ENCODE data around the gene KPNA3. TPM values are rescaled to one million over a fixed set of nuclear protein-coding genes. Genes with fewer than 3 reads are reported as not detected.

KPNA3 gene
- polyA plus RNA-seq, 4 donors: 30.8 to 38.4 (median 38.2) TPM

DNA sequence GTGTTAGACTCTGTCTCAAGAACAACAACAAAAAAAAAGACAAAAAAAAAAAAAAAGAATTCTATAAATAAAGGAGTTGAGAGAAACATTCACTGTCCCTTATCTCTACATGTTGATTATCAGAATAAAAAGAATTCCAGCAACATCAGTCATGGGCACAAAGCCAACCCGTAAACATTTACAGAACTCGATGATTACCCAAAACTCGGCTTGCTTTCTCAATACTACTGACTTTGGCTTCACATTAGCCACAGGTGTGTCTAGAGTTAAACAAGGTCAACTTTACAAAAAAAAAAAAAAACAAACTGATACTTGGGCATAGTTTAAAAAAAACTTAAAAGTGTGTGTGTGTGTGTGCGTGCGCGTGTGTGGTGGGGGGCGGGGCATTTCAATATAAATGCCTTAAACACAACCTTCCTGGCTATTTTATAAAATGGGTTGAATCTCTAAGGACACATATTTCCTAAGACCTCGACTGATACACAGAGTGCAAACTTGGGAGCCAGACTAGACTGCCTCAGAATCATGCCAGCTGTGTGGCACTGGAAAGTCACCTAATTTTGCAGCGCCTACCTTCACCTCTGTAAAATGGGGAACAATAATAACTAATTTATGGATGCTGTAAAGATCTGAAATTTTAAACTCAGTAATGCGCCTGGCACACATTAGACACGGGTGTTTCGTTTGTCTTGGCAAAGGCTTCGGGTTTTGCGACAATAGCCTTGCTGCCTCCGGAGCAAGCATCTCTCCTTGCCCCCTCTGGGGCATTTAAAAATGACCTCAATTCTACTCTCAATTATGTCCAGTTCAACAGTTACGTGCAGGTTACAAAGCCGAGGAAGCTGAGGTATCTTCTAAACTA, 102.1 kb downstream of the KPNA3 start:
- DNase-seq (ENCODE audit: low read depth in 4 of 4, low spot score in 3 of 4): no peak

DNA sequence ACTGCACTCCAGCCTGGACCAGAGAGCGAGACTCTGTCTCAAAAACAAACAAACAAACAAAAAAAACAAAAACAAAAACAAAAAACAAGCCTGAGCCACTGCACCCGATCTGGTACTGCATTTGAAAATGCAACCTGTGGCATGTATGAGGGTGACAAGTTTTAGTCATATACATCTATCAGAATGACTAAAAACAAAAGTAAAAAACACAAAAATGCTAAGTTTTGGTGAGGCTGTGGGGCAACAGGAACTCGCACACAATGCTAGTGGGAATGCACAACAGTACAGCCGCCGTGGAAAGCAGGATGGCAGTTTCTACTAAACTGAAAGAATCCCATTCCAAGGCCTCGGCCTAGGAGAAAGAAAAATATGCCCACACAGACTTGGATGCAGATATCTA, 109.0 kb downstream of the KPNA3 start:
- no peak for DNase-seq (ENCODE audit: low read depth in 4 of 4, low spot score in 3 of 4)

DNA sequence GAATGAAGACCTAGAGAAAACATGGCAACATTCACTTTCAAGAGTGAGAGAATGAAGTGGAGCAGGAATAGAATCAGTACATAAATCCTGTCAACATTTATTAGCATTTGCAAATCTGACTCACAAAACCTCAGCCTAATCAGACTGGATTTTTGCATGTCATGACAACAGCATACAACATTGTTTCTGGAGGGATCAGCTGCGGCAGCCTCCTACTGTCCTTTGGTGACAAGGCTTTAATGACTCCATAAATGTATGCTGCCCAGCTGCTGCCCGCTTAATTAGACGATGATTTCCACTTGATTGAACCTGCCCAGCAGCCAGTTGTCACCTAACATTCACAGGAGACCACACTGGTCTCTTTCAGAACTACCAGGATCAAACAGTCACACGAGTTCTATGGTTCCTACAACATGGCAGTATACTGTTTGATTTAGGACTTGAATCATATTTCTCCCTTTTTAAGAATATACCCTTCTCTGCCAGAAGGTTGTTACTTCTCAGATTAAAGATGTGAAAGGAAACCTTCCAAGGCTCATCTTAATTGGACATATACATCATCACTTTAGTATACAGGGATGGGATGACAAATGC, 110.5 kb downstream of the KPNA3 start:
- no peak for DNase-seq (ENCODE audit: low read depth in 4 of 4, low spot score in 3 of 4)

DNA sequence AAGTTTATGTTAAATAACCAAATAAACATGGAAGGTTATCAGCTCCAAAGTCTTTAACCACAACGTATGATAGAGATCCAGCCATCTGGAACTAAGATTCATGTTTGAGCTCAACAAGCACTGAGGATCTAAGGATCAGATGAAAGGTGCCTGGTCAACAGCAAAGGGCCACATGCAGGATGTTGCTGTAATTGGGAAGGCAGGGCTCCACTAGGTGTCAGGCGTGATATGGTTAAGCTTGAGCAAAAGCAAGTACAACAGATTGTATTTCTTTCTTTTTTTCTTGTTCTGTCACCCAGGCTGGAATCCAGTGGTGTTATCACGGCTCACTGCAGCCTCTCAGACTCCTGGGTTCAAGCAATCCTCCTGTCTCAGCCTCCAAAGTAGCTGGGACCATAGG, 113.2 kb downstream of the KPNA3 start:
- no peak for DNase-seq (ENCODE audit: low read depth in 4 of 4, low spot score in 3 of 4)

DNA sequence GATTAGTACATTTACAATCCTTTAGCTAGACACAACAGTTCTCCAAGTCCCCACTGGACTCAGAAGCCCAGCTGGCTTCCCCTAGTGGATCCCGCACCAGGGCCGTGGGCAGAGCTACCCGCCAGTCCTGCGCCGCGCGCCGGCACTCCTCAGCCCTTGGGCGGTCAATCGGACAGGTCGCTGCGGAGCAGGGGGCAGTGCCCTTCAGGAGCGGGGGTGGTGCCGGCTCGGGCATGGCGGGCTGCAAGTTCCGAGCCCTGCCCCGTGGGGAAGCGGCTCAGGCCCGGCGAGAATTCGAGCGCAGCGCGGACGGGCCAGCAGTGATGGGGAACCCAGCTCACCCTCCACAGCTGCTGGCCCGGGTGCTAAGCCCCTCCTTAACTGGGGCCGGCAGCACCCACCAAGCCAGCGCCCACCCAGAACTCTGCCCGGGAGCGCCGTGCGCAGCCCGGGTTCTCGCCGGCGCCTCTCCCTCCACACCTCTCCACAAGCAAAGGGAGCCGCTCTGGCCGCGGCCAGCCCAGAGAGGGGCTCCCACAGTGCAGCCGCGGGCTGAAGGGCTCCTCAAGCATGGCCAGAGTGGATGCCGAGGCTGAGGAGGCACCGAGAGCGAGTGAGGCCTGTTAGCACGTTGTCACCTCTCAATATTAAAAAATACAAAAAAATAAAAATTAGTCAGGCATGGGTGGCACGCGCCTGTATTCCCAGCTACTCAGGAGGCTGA, 114.1 kb downstream of the KPNA3 start:
- DNase-seq (ENCODE audit: low read depth in 4 of 4, low spot score in 3 of 4): no peak

DNA sequence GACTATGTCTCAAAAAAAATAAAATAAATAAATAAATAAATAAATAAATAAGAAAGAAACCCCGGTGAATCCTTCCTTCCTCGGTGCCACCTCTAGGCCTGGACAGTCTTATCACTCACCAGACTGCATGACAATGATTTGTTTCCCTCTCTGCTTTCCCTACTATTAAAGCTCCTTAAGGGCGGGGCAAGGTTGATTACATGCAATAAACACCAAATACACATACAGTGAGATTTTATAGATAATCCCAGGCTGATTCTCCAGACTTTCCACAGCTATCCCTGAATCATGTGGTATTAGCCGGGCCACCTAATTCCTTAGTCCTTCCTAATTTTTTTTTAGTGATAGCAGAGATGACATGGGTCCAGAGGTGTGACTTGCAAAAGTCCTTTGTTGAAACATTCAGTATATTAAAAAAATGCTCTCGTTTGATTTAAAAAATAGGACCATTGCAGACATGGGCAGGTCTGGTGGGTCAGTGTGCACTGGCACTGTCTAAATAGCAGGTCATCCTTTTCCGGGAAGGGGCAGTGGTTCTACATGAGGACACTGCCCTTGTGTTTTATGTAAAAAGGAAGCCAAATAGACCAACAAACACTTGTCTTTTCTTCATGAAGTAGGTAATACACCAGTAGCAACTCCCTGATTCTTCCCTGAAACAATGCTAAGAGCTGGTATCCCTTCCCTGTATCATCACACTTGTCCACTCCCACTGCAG, 115.7 kb downstream of the KPNA3 start:
- no peak for DNase-seq (ENCODE audit: low read depth in 4 of 4, low spot score in 3 of 4)

DNA sequence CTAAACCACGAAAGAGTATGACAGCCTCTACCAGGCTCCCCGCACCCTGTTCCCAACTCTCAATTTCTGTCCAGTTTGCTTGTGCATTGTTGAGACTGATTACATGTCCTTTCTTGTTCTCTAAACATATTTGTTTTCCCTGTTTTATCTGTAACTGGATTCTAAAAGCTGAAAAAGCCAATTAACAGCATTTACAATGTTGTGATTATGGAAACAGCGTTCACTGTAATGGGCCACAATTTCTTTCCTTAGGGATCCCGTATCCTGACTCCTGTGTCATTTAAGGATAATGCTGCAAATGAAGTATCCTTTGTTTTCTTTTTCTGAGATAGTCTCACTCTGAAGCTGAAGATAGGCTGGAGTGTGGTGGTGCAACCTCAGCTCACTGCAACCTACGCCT, 121.7 kb downstream of the KPNA3 start:
- no peak for DNase-seq (ENCODE audit: low read depth in 4 of 4, low spot score in 3 of 4)

DNA sequence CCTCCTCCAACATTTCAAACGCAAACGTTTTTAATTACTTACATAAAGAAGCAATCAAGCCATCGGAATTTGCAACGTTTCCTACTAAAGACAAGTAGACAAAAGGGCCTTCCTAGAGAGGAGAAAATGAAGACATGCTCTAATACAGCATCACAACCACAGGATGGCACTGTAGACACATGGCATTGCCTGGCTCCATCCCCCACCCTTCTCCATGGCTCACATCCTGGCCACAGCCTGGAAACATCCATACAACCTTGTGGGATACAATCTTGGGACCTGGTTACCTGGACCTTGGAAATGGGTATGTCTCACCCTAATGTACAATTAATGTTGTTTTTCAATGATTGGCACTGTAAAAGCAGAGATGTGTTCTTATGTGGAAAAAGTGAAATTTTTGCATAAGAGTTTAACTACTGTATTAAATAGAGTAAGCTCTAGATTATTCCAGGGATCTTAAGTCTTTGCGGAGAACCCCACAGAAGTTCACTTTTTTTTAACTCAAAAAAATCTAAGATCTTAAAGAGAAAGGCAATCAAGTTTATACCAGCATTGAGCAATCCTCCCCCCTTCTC, 122.7 kb downstream of the KPNA3 start:
- DNase-seq (ENCODE audit: low read depth in 4 of 4, low spot score in 3 of 4): no peak

DNA sequence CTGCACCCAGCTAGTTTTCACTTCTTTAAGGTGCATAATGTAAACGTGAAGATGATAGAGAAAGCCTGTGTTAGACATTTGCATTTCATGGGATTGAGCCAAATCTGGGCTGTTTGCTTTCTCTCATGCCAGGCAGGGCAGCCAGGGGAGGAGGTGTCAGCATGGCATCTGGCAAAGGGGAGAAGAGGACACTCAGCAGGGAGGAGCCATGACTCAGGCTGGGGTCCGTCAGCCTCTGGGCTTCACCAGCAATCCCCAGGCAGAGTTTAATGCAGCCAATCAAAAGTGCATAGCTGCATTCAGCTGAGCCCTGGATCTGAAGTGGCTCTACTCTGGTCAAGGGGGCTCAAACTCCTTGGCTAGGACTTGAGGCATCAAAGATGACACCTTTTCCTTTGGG, 124.7 kb downstream of the KPNA3 start:
- no peak for DNase-seq (ENCODE audit: low read depth in 4 of 4, low spot score in 3 of 4)

DNA sequence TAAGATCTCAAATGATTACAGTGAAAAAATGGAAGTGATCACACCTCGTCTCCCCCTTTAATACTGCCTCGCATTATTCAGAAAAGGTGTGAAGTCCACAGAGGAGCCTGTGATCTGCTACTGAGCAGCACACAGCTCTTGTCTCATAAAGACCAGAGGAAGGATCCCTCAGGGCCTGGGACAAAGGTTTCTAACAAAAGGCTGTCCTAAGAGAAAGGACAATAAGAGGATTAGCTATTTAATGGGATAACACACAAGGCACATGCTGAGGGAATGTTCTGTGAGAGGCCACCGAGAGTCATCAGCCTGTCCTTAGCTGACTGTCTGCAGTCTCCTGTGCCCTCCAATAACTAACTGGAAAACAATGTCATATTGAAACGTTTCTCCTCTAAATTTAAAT, 127.9 kb downstream of the KPNA3 start:
- DNase-seq (ENCODE audit: low read depth in 4 of 4, low spot score in 3 of 4): no peak

DNA sequence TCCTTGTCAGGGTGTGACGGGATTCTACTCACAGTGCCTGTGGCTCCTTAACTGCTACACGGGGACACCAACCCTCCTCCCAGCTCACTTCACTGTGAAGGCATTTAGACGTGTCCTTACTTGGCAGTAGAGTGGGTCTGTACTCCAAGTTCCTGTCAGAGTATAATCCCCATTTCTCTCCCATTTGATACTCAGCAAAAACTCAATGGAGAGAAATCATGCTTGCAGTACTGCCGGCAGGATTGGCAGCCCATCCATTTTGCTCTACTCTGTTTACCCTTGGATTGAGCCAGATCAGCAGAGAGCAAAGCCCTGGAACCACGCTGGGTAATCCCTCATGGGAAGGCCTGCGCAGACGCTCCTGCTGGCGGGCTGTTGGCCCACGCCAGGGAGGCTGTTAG, 135.2 kb downstream of the KPNA3 start:
- DNase-seq (ENCODE audit: low read depth in 4 of 4, low spot score in 3 of 4): no peak

DNA sequence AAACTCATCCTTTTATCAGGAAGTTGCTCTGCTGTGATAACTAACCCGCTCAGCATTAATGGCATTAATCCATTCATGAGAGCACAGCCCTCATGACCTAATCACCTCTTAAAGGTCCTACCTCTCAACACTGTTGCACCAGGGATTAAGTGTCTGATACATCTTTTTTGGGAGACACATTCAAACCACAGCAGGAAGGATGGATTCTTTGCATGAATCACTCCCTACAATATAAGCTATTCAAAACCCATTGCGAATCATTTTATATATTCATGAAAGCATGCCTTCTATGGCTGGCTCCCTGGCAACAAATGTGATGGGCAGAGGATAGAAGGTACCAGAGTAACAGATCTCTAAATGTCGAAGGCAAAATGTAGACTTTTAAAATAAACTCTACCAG, 136.6 kb downstream of the KPNA3 start:
- DNase-seq (ENCODE audit: low read depth in 4 of 4, low spot score in 3 of 4): no peak

DNA sequence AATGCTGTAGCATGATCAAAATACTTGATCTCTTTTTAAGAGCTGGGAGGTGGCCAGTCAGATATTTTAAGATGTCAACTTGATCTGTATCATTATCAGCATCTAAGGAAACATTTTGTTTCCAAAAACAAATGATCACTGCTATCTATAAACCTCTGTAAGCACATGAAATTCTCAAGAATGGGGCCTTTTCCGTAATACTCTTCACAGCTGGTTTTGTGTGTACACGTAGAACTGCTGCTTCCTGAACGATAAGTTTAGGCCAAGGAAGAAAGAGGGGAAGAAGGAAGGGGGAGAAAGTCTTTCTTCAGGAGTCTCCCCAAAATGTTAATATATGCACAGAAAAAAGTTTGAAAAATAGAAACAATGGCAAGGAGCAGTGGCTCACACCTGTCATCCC, 138.5 kb downstream of the KPNA3 start:
- no peak for DNase-seq (ENCODE audit: low read depth in 4 of 4, low spot score in 3 of 4)

DNA sequence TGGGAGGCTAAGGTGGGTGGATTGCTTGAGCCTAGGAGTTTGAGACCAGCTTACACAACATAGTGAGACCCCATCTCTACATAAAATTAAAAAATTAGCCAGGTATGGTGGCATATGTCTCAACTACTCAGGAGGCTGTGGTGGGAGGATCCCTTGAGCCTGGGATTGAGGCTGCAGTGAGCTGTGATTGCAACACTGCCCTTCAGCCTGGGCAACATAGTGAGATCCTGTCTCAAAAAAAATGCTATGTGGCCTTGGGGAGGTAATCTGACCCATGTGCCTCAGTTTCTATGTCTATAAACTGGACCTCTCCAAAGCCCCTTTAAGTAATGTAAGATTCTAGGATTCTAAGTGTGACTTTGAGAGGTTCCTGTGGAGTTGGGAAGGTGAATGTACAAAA, 139.0 kb downstream of the KPNA3 start:
- DNase-seq (ENCODE audit: low read depth in 4 of 4, low spot score in 3 of 4): no peak

DNA sequence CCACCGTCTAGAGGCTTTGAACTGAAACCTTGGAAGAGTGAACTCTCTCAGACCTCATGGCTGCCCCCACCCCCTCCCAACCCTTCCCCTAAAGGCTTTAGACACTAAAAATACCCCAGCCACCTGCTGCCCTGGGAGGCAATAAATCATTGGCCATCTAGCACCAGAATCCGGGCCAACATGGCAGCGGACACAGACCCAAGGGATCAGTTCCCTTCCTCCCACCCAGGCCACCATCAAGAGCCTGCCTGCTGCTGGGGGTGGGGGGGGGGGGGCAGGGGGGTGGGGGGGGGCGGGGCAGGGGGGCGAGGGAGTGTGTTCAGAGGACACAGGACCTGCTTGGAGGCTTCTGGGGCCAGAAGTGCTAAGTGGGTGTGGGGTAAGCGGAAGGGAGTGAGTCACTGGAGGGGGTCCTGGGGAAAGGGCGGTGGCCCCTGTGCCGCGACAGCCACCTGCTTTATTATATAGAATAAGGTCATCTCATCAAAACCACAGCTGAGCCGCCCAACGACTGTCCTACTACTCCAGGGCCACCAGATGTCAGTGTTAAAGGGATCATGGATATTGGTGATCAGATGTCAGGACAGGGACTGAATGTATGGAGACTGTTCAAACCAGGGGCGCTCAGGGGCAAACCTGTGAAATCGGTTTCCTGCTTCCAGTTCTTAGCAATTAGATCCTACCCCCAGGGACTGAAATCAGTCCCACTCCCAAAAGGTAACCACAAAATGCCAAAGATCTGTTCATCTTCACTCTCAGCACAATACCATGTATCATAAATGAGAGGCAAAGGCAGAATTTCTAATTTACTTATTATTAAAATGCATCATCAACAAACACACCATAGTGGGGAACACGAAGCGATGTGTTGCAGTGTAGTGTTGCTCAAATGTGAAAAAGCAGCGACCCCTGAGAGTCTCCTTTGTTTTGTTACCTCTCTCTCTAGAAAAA, 139.9 kb downstream of the KPNA3 start:
- no peak for DNase-seq (ENCODE audit: low read depth in 4 of 4, low spot score in 3 of 4)

DNA sequence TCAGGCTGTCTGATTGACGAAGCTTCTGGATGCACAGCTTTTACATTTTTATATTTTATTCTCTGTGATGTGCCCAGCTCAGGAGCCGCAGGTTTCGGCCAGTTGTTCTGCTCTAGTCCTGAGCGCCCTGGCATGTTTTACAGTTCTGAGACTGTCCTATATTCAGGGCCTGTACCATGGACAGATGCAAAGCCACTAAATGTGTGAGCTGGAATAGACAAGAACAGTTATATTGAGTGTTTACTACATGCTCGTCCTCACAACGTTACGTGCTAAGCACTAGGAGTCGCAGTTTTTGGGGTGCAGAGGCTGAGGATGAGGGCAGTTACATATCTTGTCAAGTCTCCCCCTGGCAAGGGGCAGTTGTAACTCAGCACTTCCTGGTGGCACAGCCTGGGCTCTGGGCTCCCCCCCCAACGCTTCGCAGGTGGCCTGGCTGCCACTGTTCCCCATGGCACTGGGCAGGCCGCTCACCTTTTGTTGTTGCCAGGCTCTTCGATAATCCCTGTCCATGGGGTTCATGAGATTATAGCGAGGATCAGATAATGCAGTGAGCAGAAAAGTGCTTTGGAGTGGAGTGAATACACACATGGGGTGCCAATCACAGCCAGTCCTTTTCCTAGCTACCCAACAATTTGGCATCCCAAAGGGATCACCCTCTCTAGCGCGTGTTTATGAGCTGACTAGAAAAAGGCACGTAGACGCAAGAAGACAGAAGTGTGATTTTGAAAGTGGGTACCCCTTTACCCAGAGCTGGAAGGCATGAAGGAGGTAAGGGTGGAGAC, 140.7 kb downstream of the KPNA3 start:
- DNase-seq (ENCODE audit: low read depth in 4 of 4, low spot score in 3 of 4): no peak

DNA sequence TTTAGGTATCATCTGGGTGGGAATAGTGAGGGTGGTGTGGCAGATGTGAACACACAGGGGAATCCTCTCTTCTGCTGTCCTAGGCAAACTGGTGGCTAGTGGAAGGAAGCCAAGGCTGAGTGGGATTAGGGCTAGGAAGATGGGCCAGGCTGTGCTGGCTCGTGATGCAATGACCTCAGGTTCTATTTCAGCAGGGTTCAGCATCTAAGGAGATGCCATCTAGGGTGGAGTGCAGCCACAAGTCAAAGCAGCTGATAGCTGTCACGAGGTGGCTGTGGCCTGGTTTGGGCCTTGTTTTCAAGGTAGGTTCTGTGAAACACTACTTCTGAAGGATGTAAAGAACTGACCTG, 142.5 kb downstream of the KPNA3 start:
- DNase-seq (ENCODE audit: low read depth in 4 of 4, low spot score in 3 of 4): no peak

Data from right renal pelvis (tissue), 4 donors.